GM23248 (cell line): ENCODE data around the gene MLLT10. TPM values are rescaled to one million over a fixed set of nuclear protein-coding genes. Genes with fewer than 3 reads are reported as not detected.
A peak's percentile ranks its signal among the peaks of the same experiment; 100 is the strongest.

Source experiments
- DNase-seq: peaks from one replicate; pipeline ENCODE4 v3.0.0-alpha.2; 2015
- H2AFZ ChIP-seq: fragments of 200-600 bp; sonication (generic); 2 replicates; pipeline ENCODE4 v1.6.1; 2016; ENCODE audit warnings: antibody characterized with exemption
- H3F3A ChIP-seq: fragments of 200-600 bp; sonication (generic); 2 replicates; pipeline ENCODE4 v1.6.1; 2016; ENCODE audit warnings: mild to moderate bottlenecking, antibody characterized with exemption, mixed run types; ENCODE audit not compliant: insufficient read depth
- H3K27ac ChIP-seq: fragments of 200-600 bp; sonication (generic); 2 replicates; pipeline ENCODE4 v1.5.1; 2016; ENCODE audit warnings: mild to moderate bottlenecking
- H3K27me3 ChIP-seq: fragments of 200-600 bp; sonication (generic); replicated peaks from 2 replicates; pipeline ENCODE4 v1.6.1; 2016; ENCODE audit warnings: mild to moderate bottlenecking; ENCODE audit not compliant: insufficient read depth
- H3K36me3 ChIP-seq: fragments of 200-600 bp; sonication (generic); 2 replicates; pipeline ENCODE4 v1.6.1; 2016; ENCODE audit warnings: low read depth, mild to moderate bottlenecking
- H3K4me1 ChIP-seq: fragments of 200-600 bp; sonication (generic); 2 replicates; pipeline ENCODE4 v1.6.1; 2016; ENCODE audit warnings: mild to moderate bottlenecking; ENCODE audit not compliant: insufficient read depth
- H3K4me2 ChIP-seq: fragments of 200-600 bp; sonication (generic); one replicate; pipeline ENCODE4 v1.6.1; 2016; ENCODE audit warnings: mild to moderate bottlenecking; ENCODE audit not compliant: unreplicated experiment
- H3K4me3 ChIP-seq: fragments of 200-600 bp; sonication (generic); 2 replicates; pipeline ENCODE4 v1.5.1; 2016; ENCODE audit warnings: mild to moderate bottlenecking
- H3K79me2 ChIP-seq: fragments of 200-600 bp; sonication (generic); 2 replicates; pipeline ENCODE4 v1.6.1; 2016; ENCODE audit warnings: mild to moderate bottlenecking; ENCODE audit not compliant: insufficient read depth
- H3K9ac ChIP-seq: fragments of 200-600 bp; sonication (generic); 2 replicates; pipeline ENCODE4 v1.6.1; 2016; ENCODE audit warnings: mild to moderate bottlenecking
- H3K9me2 ChIP-seq: fragments of 200-600 bp; sonication (generic); 2 replicates; pipeline ENCODE4 v1.6.1; 2016; ENCODE audit warnings: mixed run types, mild to moderate bottlenecking, moderate library complexity; ENCODE audit not compliant: insufficient read depth
- H3K9me3 ChIP-seq: fragments of 200-600 bp; sonication (generic); one replicate; pipeline ENCODE4 v1.6.1; 2017; ENCODE audit warnings: low read depth
- H4K20me1 ChIP-seq: fragments of 200-600 bp; sonication (generic); 2 replicates; pipeline ENCODE4 v1.6.0; 2016; ENCODE audit not compliant: insufficient read depth
- EZH2 ChIP-seq: fragments of 200-600 bp; sonication (generic); IDR thresholded peaks from 2 replicates; pipeline ENCODE4 v1.6.1; 2018; ENCODE audit warnings: antibody characterized with exemption, mild to moderate bottlenecking; ENCODE audit not compliant: insufficient read depth, poor library complexity, severe bottlenecking
- EZH2phosphoT487 ChIP-seq: fragments of 200-600 bp; sonication (generic); IDR thresholded peaks from 2 replicates; pipeline ENCODE4 v1.6.1; 2018; ENCODE audit warnings: antibody characterized with exemption, moderate library complexity, mild to moderate bottlenecking, low read depth; ENCODE audit not compliant: insufficient read depth
- WGBS, 2 experiments: methylation state at CpG; one replicate each; pipeline ENCODE4 v1.1.6; 2015 to 2017; ENCODE audit warnings: low lambda C conversion rate in 2 of 2, low coverage in 1 of 2; ENCODE audit errors: missing lambda C conversion rate in 2 of 2; 5-methylcytosine and 5-hydroxymethylcytosine counted together
- in situ Hi-C: fragments of 300-500 bp; cut with MboI; formaldehyde crosslinking; loops from 2 replicates; pipeline ENCODE4 v1.15.0; 2020
- polyA plus RNA-seq: library from polyadenylated mRNA; unstranded; fragments of >200 nt; fragmentation: Nextera tagmentation; extraction: Ambion mirVana; gene quantifications from 2 replicates; pipeline ENCODE4 v1.2.1, GENCODE V29; 2016
- total RNA-seq: library from RNA; depleted of rRNA; stranded (reverse); fragments of >200 nt; shearing (Covaris generic); gene quantifications from 2 replicates; pipeline ENCODE4 v1.2.3, GENCODE V29; 2014

Gene MLLT10
- total and polyA plus RNA-seq, 2 experiments from 2014 or later: 8.9 to 19.8 TPM

DNA sequence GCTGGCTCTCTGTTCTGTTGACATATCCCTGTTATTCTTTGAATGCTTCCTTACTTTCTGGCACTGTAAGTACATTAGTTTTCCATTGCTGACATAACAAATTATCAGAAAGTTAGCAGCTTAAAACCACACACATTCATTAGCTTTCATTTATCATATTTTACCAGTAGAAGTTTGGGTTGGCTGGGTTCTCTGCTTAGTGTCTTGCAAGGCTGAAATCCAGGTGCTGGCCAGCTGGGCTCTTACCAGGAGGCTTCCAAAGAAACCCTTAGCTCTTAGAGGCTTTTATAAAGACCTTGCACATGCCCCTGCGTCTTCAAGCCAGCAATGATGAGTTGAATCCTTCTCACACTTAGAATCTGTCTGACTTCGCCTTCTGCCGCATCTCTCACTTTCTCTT lies 160.6 kb downstream of the MLLT10 start:
- in situ Hi-C loops: no loop called here
- H3K4me2 ChIP-seq: no peak overlapping the region
- H3K79me2 ChIP-seq: peaks cover 70% of the 10 kb centered on the region
- no peak overlapping the region for H3K4me3 ChIP-seq
- H3K27ac ChIP-seq: no peak overlapping the region
- H2AFZ ChIP-seq: no peak overlapping the region
- H3K36me3 ChIP-seq: peaks cover 19% of the 10 kb centered on the region
- peaks cover 4% of the 10 kb centered on the region for H3K9me3 ChIP-seq
- H3K4me1 ChIP-seq: no peaks in the 10 kb centered on the region
- H3F3A ChIP-seq: no peaks in the 10 kb centered on the region
- DNase-seq: no peak
- H4K20me1 ChIP-seq: 0 out of 2 replicates have a peak, but pooled peaks cover 3% of the 10 kb centered on the region
- no peaks in the 10 kb centered on the region for H3K9me2 ChIP-seq
- no peaks in the 10 kb centered on the region for H3K27me3 ChIP-seq
- TF ChIP-seq EZH2 (no peak), EZH2phosphoT487 (no peak)
- 94 to 99% methylated on average over 3 of the region's 3 CpGs for WGBS, 2 experiments
- no peak overlapping the region for H3K9ac ChIP-seq

DNA sequence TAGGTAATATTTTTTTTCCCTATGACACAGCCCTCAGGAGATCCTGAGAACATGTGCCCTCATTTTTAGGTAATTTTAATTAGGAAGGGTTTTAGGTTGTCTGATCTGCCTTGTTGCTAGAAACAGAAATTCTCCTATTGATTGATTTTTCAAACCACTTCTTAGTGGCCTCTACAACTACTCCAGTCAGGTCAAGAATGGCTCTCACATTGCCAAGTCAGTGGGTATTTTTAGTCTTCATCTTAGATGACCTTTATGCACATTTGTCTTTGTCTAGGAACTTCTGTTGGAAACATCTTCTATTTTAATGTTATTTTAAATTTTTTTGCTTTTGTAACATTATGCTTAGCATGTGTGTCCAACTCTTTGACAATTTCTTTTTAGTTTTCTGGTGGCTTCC lies 162.3 kb downstream of the MLLT10 start:
- Histone ChIP-seq H3K27me3 (no peaks in the 10 kb centered on the region), H3K4me2 (no peak overlapping the region), H4K20me1 (0 out of 2 replicates have a peak, but pooled peaks cover 3% of the 10 kb centered on the region), H3K36me3 (peaks cover 17% of the 10 kb centered on the region), H3K9me2 (no peaks in the 10 kb centered on the region), H3K4me3 (no peak overlapping the region), H2AFZ (no peak overlapping the region), H3K79me2 (peaks cover 73% of the 10 kb centered on the region), H3F3A (peaks cover 10% of the 10 kb centered on the region; the same call in 1 of the 2 replicates), H3K9ac (no peak overlapping the region), H3K4me1 (no peaks in the 10 kb centered on the region), H3K27ac (no peak overlapping the region), H3K9me3 (peaks cover 5% of the 10 kb centered on the region)
- TF ChIP-seq EZH2phosphoT487 (no peak), EZH2 (no peak)
- in situ Hi-C loops: no loop called here
- no peak for DNase-seq

DNA sequence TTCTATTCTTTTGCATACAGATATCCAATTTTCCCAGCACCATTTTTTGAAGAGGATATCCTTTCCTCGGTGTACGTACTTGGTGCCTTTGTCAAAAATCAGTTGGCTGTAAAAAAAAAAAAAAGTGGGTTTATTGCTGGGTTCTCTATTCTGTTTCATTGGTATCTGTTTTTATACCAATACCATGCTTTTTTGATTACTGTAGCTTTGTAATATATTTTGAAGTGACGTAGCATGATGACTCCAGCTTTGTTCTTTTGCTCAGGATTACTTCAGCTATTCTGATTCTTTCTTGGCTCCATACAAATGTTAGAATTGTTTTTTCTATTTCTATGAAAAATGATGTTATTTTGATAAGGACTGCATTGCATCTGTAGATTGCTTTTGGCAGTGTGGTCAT lies 165.5 kb downstream of the MLLT10 start:
- Histone ChIP-seq H4K20me1 (peaks cover 3% of the 10 kb centered on the region; the same call in 1 of the 2 replicates), H3F3A (peaks cover 17% of the 10 kb centered on the region), H3K4me2 (no peak overlapping the region), H3K36me3 (peaks cover 9% of the 10 kb centered on the region), H3K4me1 (no peaks in the 10 kb centered on the region), H3K9me2 (no peaks in the 10 kb centered on the region), H3K4me3 (no peak overlapping the region), H2AFZ (no peak overlapping the region), H3K27me3 (no peaks in the 10 kb centered on the region), H3K9me3 (peaks cover 5% of the 10 kb centered on the region), H3K9ac (no peak overlapping the region), H3K27ac (no peak overlapping the region), H3K79me2 (peaks cover 94% of the 10 kb centered on the region)
- in situ Hi-C loops: no loop called here
- TF ChIP-seq EZH2: no peak
- no peak for TF ChIP-seq EZH2phosphoT487
- DNase-seq: no peak
- WGBS, 2 experiments: 98 to 100% methylated on average over 3 of the region's 3 CpGs

DNA sequence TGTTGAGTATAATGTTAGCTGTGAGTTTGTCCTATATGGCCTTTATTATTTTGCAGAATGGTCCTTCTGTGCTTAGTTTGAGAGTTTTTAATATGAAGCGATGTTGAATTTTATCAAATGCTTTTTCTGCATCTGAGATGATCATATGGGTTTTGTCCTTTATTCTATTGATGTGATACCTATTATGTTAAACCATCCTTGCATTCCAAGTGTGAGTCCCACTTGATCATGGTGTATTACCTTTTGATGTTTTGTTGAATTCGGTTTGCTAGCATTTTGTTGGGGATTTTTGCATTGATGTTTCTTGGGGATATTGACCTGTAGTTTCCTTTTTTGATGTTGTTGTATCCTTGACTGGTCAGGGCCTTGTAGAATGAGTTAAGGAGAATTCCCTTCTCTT lies 166.4 kb downstream of the MLLT10 start:
- peaks cover 5% of the 10 kb centered on the region for H3K9me3 ChIP-seq
- 98 to 99% methylated on average over 2 of the region's 2 CpGs for WGBS, 2 experiments
- peaks cover 3% of the 10 kb centered on the region; the same call in 1 of the 2 replicates for H4K20me1 ChIP-seq
- peak; percentile 30 for DNase-seq
- H3K9ac ChIP-seq: no peak overlapping the region
- no peaks in the 10 kb centered on the region for H3K9me2 ChIP-seq
- H3K27me3 ChIP-seq: no peaks in the 10 kb centered on the region
- H3K4me3 ChIP-seq: no peak overlapping the region
- peaks cover 97% of the 10 kb centered on the region for H3K79me2 ChIP-seq
- no peak overlapping the region for H3K4me2 ChIP-seq
- in situ Hi-C loops: no loop called here
- TF ChIP-seq EZH2 (no peak), EZH2phosphoT487 (no peak)
- H2AFZ ChIP-seq: no peak overlapping the region
- H3K27ac ChIP-seq: no peak overlapping the region
- H3K4me1 ChIP-seq: no peaks in the 10 kb centered on the region
- peaks cover 17% of the 10 kb centered on the region for H3F3A ChIP-seq
- peaks cover 9% of the 10 kb centered on the region for H3K36me3 ChIP-seq

DNA sequence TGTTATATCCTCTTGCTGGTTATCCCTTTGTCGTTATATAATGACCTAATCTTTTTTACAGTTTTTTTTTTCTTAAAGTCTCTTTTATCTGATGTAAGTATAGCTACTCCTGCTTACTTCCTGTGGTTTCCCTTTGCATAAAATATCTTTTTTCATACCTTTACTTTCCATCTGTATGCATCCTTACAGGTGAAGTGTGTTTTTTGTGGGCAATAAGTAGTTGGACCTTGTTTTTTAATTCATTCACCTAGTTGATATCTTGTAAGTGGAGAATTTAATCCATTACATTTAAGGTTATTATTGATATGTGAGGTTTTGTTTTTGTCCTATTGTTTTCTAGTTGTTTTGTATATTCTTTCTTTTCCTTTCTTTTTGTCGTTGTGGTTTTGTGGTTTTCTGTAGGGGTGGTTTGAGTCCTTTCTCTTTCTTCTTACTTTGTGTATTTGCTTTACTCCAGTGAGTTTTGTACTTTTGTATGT lies 168.6 kb downstream of the MLLT10 start:
- Histone ChIP-seq H3K27ac (no peak overlapping the region), H3K4me2 (no peak overlapping the region), H3K9me3 (peaks cover 5% of the 10 kb centered on the region), H3K9me2 (no peaks in the 10 kb centered on the region), H3F3A (peaks cover 17% of the 10 kb centered on the region), H3K36me3 (peaks cover 9% of the 10 kb centered on the region), H3K9ac (no peak overlapping the region), H4K20me1 (no peaks in the 10 kb centered on the region; the same call in 1 of the 2 replicates), H3K79me2 (peaks cover 97% of the 10 kb centered on the region), H3K4me1 (no peaks in the 10 kb centered on the region), H3K4me3 (no peak overlapping the region), H3K27me3 (no peaks in the 10 kb centered on the region), H2AFZ (no peak overlapping the region)
- TF ChIP-seq EZH2: no peak
- TF ChIP-seq EZH2phosphoT487: no peak
- in situ Hi-C loops: no loop called here
- WGBS, 2 experiments: 94 to 98% methylated on average over 2 of the region's 2 CpGs
- no peak for DNase-seq
